ENCODE measurements around the gene PGC.

- TF ChIP-seq CTCF (IDR thresholded peaks at IDR 0.05) (no peak), POLR2AphosphoS5 (IDR thresholded peaks at IDR 0.05; ENCODE audit: low read depth, low read length) (no peak), CHD2 (IDR thresholded peaks at IDR 0.05; ENCODE audit: low read length, partially characterized antibody) (no peak)
Measured at GRCh38 chr6:41785254-41785653, 38.1 kb upstream of the PGC start.
